T-helper 1 cell treated with Interleukin-12 subunit alpha and Interleukin-12 subunit beta and Interleukin-4 antibody, amounts not matched to agents 30 μg/mL and 1 μg/mL, for 36 hours (primary cell): ENCODE data around the gene FBXW7.

ENCODE experiments used
- H3K27ac Mint-ChIP-seq: one replicate; pipeline ENCODE4 v1.8.0; 2021; ENCODE audit warnings: mild to moderate bottlenecking, mixed read lengths
- H3K27me3 Mint-ChIP-seq: one replicate; pipeline ENCODE4 v1.8.0; 2021; ENCODE audit warnings: low read depth, mixed read lengths
- H3K36me3 Mint-ChIP-seq: one replicate; pipeline ENCODE4 v1.8.0; 2021; ENCODE audit warnings: low read depth, mixed read lengths
- H3K4me1 Mint-ChIP-seq: one replicate; pipeline ENCODE4 v1.8.0; 2021; ENCODE audit warnings: low read depth, mixed read lengths
- H3K4me3 Mint-ChIP-seq: one replicate; pipeline ENCODE4 v1.8.0; 2021; ENCODE audit warnings: mild to moderate bottlenecking, moderate library complexity, mixed read lengths
- H3K9me3 Mint-ChIP-seq: one replicate; pipeline ENCODE4 v1.8.0; 2021; ENCODE audit warnings: mixed read lengths

Gene FBXW7

GRCh38 chr4:152304220-152304619, 231.7 kb downstream of the FBXW7 start:
- no peak overlapping the region for H3K4me3 Mint-ChIP-seq
- peaks cover 5% of the 10 kb centered on the region for H3K27me3 Mint-ChIP-seq
- H3K27ac Mint-ChIP-seq = no peak overlapping the region
- peaks cover 1% of the 10 kb centered on the region for H3K4me1 Mint-ChIP-seq
- peaks cover 4% of the 10 kb centered on the region for H3K36me3 Mint-ChIP-seq
- H3K9me3 Mint-ChIP-seq = no peaks in the 10 kb centered on the region

- Mint-ChIP-seq H3K27me3 (peaks cover 5% of the 10 kb centered on the region), H3K9me3 (no peaks in the 10 kb centered on the region), H3K36me3 (peaks cover 4% of the 10 kb centered on the region), H3K27ac (no peak overlapping the region), H3K4me3 (no peak overlapping the region), H3K4me1 (peaks cover 1% of the 10 kb centered on the region)
Measured at GRCh38 chr4:152301381-152301780, 234.5 kb downstream of the FBXW7 start.

GRCh38 chr4:152299553-152299952, 236.3 kb downstream of the FBXW7 start:
- Mint-ChIP-seq H3K4me3 (no peak overlapping the region), H3K9me3 (no peaks in the 10 kb centered on the region), H3K27me3 (peaks cover 5% of the 10 kb centered on the region), H3K4me1 (no peaks in the 10 kb centered on the region), H3K36me3 (peaks cover 2% of the 10 kb centered on the region), H3K27ac (no peak overlapping the region)

GRCh38 chr4:152296386-152296785, 239.5 kb downstream of the FBXW7 start:
- H3K36me3 Mint-ChIP-seq = peaks cover 2% of the 10 kb centered on the region
- H3K27me3 Mint-ChIP-seq = peaks cover 5% of the 10 kb centered on the region
- H3K4me1 Mint-ChIP-seq = no peaks in the 10 kb centered on the region
- no peak overlapping the region for H3K27ac Mint-ChIP-seq
- H3K4me3 Mint-ChIP-seq = no peak overlapping the region
- no peaks in the 10 kb centered on the region for H3K9me3 Mint-ChIP-seq

GRCh38 chr4:152294765-152295164, 241.1 kb downstream of the FBXW7 start:
- Mint-ChIP-seq H3K4me1 (no peaks in the 10 kb centered on the region), H3K27me3 (peaks cover 5% of the 10 kb centered on the region), H3K4me3 (no peak overlapping the region), H3K36me3 (peaks cover 2% of the 10 kb centered on the region), H3K27ac (no peak overlapping the region), H3K9me3 (no peaks in the 10 kb centered on the region)

- Mint-ChIP-seq H3K36me3 (peaks cover 2% of the 10 kb centered on the region), H3K9me3 (no peaks in the 10 kb centered on the region), H3K27ac (no peak overlapping the region), H3K4me1 (no peaks in the 10 kb centered on the region), H3K27me3 (peaks cover 1% of the 10 kb centered on the region), H3K4me3 (no peak overlapping the region)
Measured at GRCh38 chr4:152294331-152294730, 241.6 kb downstream of the FBXW7 start.

GRCh38 chr4:152293527-152293926, 242.4 kb downstream of the FBXW7 start:
- Mint-ChIP-seq H3K9me3 (no peaks in the 10 kb centered on the region), H3K27ac (no peak overlapping the region), H3K4me1 (no peaks in the 10 kb centered on the region), H3K4me3 (no peak overlapping the region), H3K36me3 (peaks cover 2% of the 10 kb centered on the region), H3K27me3 (no peaks in the 10 kb centered on the region)

- Mint-ChIP-seq H3K9me3 (no peaks in the 10 kb centered on the region), H3K4me3 (no peak overlapping the region), H3K4me1 (no peaks in the 10 kb centered on the region), H3K27ac (no peak overlapping the region), H3K36me3 (peaks cover 2% of the 10 kb centered on the region), H3K27me3 (no peaks in the 10 kb centered on the region)
Measured at GRCh38 chr4:152290366-152290921, 245.4 kb downstream of the FBXW7 start.

- Mint-ChIP-seq H3K27me3 (no peaks in the 10 kb centered on the region), H3K27ac (no peak overlapping the region), H3K4me3 (no peak overlapping the region), H3K9me3 (peaks cover 4% of the 10 kb centered on the region), H3K36me3 (peaks cover 1% of the 10 kb centered on the region), H3K4me1 (no peaks in the 10 kb centered on the region)
Measured at GRCh38 chr4:152289941-152290340, 246.0 kb downstream of the FBXW7 start.

GRCh38 chr4:152289541-152289940, 246.4 kb downstream of the FBXW7 start:
- H3K27me3 Mint-ChIP-seq = no peaks in the 10 kb centered on the region
- H3K36me3 Mint-ChIP-seq = no peaks in the 10 kb centered on the region
- no peak overlapping the region for H3K27ac Mint-ChIP-seq
- peaks cover 6% of the 10 kb centered on the region for H3K9me3 Mint-ChIP-seq
- no peaks in the 10 kb centered on the region for H3K4me1 Mint-ChIP-seq
- no peak overlapping the region for H3K4me3 Mint-ChIP-seq

- H3K9me3 Mint-ChIP-seq = peaks cover 6% of the 10 kb centered on the region
Measured at GRCh38 chr4:152283801-152284470, 252.0 kb downstream of the FBXW7 start.

GRCh38 chr4:152281822-152282221, 254.1 kb downstream of the FBXW7 start:
- Mint-ChIP-seq H3K4me1 (peaks cover 17% of the 10 kb centered on the region), H3K27ac (peak overlapping the region; percentile 73), H3K36me3 (peaks cover 2% of the 10 kb centered on the region), H3K9me3 (peaks cover 6% of the 10 kb centered on the region), H3K4me3 (no peak overlapping the region), H3K27me3 (no peaks in the 10 kb centered on the region)

More at GRCh38 chr4:152283801-152284470, 252.0 kb downstream of the FBXW7 start:
- H3K36me3 Mint-ChIP-seq = peaks cover 2% of the 10 kb centered on the region
- H3K27ac Mint-ChIP-seq = no peak overlapping the region
- H3K27me3 Mint-ChIP-seq = no peaks in the 10 kb centered on the region
- H3K4me1 Mint-ChIP-seq = peaks cover 17% of the 10 kb centered on the region
- H3K4me3 Mint-ChIP-seq = no peak overlapping the region

- no peaks in the 10 kb centered on the region for H3K27me3 Mint-ChIP-seq
- peaks cover 6% of the 10 kb centered on the region for H3K9me3 Mint-ChIP-seq
- peaks cover 2% of the 10 kb centered on the region for H3K36me3 Mint-ChIP-seq
- H3K4me3 Mint-ChIP-seq = no peak overlapping the region
- peaks cover 17% of the 10 kb centered on the region for H3K4me1 Mint-ChIP-seq
- no peak overlapping the region for H3K27ac Mint-ChIP-seq
Measured at GRCh38 chr4:152281211-152281610, 254.7 kb downstream of the FBXW7 start.

GRCh38 chr4:152279234-152279566, 256.7 kb downstream of the FBXW7 start:
- Mint-ChIP-seq H3K27ac (no peak overlapping the region), H3K27me3 (no peaks in the 10 kb centered on the region), H3K36me3 (no peaks in the 10 kb centered on the region), H3K4me3 (no peak overlapping the region), H3K4me1 (peaks cover 17% of the 10 kb centered on the region), H3K9me3 (no peaks in the 10 kb centered on the region)

- Mint-ChIP-seq H3K27me3 (no peaks in the 10 kb centered on the region), H3K9me3 (no peaks in the 10 kb centered on the region), H3K27ac (peak overlapping the region; percentile 29), H3K4me1 (peaks cover 17% of the 10 kb centered on the region), H3K36me3 (no peaks in the 10 kb centered on the region), H3K4me3 (no peak overlapping the region)
Measured at GRCh38 chr4:152278505-152279233, 257.2 kb downstream of the FBXW7 start.
